ENCODE results near the gene CEBPE.

Gene CEBPE

GRCh38 chr14:23118506-23119362 is at the start of gene CEBPE:
Gene CEBPE, minus strand, starts transcription at chr14:23119255. Its CDS starts 164 bp downstream, at chr14:23119091.
- DNase-seq (ENCODE audit: low read depth in 2 of 3, low spot score in 1 of 3), result no peak

- no peak for DNase-seq (ENCODE audit: low read depth in 2 of 3, low spot score in 1 of 3)
Observed at GRCh38 chr14:23168246-23168645, 49.2 kb upstream of the CEBPE start.

DNA sequence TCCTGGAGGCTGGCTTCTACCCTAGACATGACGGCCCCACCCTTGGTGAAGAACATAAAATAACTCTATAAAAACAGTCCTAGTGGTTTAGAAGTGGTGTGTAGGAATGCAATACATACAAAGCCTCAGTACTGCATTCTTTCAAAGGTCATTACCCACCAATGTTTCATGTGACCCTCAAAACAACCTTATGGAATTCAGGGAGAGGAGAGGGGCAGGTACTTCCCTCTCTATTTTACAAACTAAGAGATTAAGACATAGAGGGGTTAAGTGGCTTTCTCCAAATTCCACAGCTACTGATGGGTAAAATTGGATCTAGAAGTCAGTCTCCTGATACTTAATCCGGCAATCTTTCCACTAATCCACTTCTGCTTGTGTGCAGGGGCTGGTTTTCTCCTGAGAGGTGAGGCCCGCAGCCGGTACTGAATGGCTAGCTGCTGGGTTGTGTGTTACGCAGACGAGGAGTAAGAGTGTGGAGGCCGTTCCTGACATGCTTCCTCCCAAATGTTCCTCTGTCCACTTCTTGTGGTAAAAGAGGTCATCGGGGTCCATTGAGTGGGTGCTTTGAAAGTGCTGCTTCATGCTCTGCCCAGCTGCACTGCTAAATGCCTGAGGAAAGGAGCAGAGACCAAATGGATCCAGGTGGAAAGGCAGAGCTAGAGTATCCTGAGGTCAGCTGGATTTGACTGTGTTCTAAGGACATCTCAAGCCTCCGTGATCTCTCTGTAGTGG is 48.2 kb upstream of the CEBPE start:
- DNase-seq (ENCODE audit: low read depth in 2 of 3, low spot score in 1 of 3), result no peak

GRCh38 chr14:23164949-23165348 is 45.9 kb upstream of the CEBPE start:
- no peak for DNase-seq (ENCODE audit: low read depth in 2 of 3, low spot score in 1 of 3)

- DNase-seq (ENCODE audit: low read depth in 2 of 3, low spot score in 1 of 3), result no peak
Observed at GRCh38 chr14:23164250-23164649, 45.2 kb upstream of the CEBPE start.

DNA sequence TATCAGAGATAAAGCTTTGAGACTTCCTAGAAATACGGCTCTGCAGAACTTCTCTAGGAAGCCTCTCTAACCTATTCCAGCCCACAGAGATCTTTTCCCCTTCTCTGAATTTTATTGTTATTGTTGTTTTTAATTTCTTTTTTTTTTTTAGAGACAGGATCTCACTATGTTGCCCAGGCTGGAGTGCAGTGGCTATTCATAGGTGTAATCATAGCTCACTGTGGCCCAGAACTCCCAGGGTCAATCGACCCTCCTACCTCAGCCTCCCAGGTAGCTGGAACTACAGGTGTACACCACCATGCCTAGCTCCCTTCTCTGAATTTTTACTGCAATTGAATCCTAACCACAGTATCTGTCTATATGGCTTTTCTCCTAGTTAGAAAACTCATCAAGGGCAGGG is 44.8 kb upstream of the CEBPE start:
- no peak for DNase-seq (ENCODE audit: low read depth in 2 of 3, low spot score in 1 of 3)

DNA sequence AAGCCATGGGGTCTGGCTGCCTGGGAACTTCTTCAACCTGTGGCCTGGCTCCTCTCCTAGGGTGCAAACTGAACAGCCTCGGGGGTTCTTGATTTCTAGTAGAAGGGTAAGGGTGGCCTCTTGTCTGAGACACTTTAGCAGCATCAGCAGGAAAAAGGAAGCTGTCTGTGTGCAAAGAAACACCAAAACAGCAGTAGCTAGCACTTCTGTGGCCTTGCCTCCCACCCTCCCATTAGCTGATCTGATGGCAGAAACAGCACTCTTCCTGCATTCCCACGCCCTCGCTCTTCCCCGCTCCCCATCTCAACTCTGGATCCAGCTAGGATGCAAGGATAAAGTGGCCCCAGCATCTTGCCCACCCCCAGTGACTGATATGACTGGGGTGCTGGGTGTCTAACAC is 43.7 kb upstream of the CEBPE start:
- DNase-seq (ENCODE audit: low read depth in 2 of 3, low spot score in 1 of 3), result no peak

GRCh38 chr14:23162005-23162404 is 43.0 kb upstream of the CEBPE start:
- DNase-seq (ENCODE audit: low read depth in 2 of 3, low spot score in 1 of 3), result no peak

- DNase-seq (ENCODE audit: low read depth in 2 of 3, low spot score in 1 of 3), result no peak
Observed at GRCh38 chr14:23160924-23161522, 42.0 kb upstream of the CEBPE start.

DNA sequence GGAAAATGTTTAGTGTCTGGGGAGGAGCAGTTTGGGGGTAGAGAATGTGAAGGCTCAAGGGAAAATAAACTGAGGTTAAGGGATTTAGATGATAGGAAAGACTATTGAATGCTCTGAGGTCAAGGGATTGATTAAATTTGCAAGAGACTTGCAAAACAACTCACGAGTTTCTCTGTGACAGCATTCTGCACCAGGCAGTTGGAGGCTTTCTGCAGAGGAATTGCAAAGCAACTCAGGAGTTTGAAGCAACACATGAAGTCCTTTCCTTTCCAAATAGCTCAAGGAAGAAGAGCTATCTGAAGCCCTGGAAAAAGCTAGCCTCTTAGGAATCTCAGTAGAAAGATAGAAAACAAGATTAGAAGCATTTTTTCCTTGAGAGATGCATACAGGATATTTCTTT is 40.5 kb upstream of the CEBPE start:
- no peak for DNase-seq (ENCODE audit: low read depth in 2 of 3, low spot score in 1 of 3)

DNA sequence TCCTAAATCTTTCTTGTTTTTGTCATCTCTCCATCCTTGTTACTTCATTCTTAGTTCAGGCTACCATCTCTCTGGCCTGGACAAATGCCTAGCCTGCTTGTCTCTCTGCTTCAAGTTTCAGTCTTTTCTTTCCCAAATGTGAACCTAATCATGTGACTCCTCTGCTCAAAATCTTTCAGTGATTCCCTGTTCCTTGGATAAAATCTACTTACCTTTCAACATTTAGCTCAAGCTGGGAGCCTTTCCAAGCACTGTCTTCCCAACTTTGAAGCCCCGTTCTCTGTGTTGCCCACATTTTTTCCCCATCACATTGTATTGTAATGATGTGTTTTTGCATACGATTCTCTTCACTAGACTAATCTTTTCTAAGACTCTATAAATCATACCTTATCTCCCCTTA is 39.7 kb upstream of the CEBPE start:
- DNase-seq (ENCODE audit: low read depth in 2 of 3, low spot score in 1 of 3), result no peak

- DNase-seq (ENCODE audit: low read depth in 2 of 3, low spot score in 1 of 3), result no peak
Observed at GRCh38 chr14:23154964-23155587, 36.0 kb upstream of the CEBPE start.

DNA sequence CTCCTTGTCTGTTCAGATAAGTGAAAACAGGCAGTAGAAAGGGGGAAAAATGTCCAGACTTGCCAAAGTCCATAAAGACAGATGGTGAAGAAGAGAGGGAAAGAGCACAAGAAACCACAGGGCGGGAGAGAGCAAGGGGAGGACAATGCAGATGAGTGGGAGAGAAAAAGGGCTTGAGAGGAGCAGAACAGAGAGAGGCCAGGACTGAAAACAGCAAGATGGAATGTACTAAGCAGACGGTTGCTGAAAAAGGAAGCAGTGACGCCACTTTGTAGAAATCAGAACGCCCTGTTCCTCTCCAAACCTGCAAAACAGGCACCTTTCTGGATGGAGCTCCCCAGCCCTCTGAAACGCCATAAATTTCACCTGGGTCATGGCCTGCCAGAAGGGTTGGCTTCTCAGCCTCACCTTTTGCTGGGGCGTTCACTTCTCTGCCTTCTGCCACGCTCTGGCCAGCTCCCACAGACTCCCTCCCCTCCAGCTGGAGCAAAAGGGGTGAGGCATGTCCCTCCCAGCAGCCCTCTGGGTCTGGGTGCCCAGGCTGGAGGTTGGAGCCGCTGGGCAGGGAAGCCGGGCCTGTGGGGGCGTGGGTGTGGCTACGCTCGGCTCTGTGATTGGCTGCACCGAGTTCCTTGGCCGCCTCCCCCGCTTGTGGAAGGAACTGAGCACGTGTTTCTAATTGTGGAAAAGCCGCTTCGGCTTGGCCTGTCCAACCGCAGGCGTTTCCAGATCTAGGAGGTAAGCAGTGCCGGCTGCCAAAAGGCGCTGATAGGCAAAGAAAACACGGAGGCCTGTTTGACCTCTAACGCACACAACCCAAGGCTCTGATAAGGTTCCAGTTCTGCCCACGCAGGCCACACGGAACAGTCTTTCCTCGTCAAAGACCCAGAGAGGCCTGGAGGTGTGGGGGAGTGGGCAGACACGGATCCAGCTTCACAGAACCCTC is 35.1 kb upstream of the CEBPE start:
- peak in 1 of 3 donors; percentile 3 for DNase-seq (ENCODE audit: low read depth in 2 of 3, low spot score in 1 of 3)

DNA sequence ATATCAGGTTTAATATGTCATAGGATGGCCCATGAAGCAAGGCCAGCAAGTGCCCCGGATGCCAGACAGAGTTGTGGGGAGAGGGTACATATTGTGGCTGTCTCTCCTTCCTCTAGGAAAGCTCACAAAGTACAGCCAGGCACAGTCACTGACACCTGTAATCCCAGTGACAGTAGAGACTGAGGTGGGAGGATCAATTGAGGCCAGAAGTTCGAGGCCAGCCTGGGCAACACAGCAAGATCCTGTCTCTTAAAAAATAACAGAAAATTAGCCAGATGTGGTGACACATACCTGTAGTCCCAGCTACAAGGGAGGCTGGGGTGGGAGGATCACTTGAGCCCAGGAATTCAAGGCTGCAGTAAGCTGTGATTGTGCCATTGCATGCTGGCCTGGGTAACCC is 32.3 kb upstream of the CEBPE start:
- DNase-seq (ENCODE audit: low read depth in 2 of 3, low spot score in 1 of 3), result no peak

DNA sequence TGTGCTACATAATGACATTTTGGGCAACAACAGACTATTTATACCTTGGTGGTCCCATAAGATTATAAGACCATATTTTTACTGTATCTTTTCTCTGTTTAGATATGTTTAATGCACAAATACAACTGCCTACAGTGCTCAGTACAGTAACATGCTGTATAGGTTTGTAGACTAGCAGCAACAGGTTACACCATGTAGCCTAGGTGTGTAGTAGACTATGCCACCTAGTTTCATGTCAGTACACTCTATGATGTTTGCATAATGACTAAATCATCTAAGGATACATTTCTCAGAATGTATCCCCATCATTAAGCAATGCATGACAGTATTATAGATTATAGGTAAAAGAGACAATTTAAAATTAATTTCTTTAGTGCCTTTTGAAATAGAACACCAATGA is 30.7 kb upstream of the CEBPE start:
- no peak for DNase-seq (ENCODE audit: low read depth in 2 of 3, low spot score in 1 of 3)

- no peak for DNase-seq (ENCODE audit: low read depth in 2 of 3, low spot score in 1 of 3)
Observed at GRCh38 chr14:23148591-23149249, 29.7 kb upstream of the CEBPE start.

DNA sequence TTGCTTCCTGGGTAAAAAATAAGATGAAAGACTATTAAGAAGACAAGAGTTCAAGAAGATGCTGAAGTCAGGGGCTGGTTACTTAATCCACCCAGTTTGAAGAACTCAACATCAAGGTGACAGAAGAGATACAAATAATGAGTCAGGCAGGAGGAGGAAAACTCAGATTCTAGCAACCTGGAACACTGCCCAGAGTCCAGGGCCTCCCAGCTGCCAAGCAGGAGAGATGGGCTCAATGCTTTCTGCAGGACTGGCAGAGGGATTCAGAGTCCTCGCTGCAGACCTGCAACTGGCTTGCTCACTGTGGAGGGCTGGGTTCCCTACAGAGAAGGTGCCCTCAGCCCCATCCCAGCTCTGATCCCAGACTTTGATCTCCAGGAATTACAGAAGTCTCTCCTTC is 28.6 kb upstream of the CEBPE start:
- DNase-seq (ENCODE audit: low read depth in 2 of 3, low spot score in 1 of 3), result no peak

GRCh38 chr14:23146980-23147379 is 27.9 kb upstream of the CEBPE start:
- no peak for DNase-seq (ENCODE audit: low read depth in 2 of 3, low spot score in 1 of 3)

DNA sequence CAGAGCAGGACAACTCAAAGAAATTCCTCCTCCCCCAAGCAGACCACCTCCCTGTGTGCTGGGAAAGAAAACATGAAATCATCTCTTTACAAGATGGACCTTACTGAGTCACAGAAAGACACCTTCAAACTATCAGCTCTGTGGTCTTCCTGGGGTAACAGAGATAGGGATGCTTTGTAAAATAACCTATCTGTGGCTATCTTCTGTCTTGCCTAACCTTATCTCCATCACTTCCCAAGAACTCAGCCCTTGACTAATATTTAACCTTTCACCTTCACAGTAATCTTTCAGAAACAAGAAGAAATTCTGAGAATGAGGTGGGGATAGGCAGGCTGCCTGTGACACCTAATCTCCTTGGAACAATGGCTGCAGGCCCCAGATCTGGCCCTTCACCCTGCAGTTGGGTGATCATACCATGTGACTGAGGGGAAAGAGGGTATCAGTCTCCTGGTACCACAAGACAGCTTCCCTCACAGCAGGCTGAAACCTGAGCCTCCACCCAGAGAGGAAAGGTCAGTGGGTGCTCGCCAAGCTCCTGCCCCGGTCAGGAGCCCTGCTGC is 27.4 kb upstream of the CEBPE start:
- no peak for DNase-seq (ENCODE audit: low read depth in 2 of 3, low spot score in 1 of 3)

Measured in stimulated activated CD4-positive, alpha-beta T cell treated with anti-CD3 and anti-CD28 coated beads, Interleukin-12 subunit alpha, Interleukin-12 subunit beta, amount 100 ng/mL, for 48 hours (primary cell).